ENCODE results near the gene COL20A1.
"Not testable (repeated sequence)": the region's sequence is repeated elsewhere in the genome, so short reads cannot be mapped to it uniquely, and the experiment has no call there.

- not testable (repeated sequence) for TF ChIP-seq EP300 (IDR thresholded peaks at IDR 0.05)
- TF ChIP-seq, protein P1, sequence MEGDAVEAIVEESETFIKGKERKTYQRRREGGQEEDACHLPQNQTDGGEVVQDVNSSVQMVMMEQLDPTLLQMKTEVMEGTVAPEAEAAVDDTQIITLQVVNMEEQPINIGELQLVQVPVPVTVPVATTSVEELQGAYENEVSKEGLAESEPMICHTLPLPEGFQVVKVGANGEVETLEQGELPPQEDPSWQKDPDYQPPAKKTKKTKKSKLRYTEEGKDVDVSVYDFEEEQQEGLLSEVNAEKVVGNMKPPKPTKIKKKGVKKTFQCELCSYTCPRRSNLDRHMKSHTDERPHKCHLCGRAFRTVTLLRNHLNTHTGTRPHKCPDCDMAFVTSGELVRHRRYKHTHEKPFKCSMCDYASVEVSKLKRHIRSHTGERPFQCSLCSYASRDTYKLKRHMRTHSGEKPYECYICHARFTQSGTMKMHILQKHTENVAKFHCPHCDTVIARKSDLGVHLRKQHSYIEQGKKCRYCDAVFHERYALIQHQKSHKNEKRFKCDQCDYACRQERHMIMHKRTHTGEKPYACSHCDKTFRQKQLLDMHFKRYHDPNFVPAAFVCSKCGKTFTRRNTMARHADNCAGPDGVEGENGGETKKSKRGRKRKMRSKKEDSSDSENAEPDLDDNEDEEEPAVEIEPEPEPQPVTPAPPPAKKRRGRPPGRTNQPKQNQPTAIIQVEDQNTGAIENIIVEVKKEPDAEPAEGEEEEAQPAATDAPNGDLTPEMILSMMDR (IDR thresholded peaks at IDR 0.05): not testable (repeated sequence)
Observed at GRCh38 chr20:63335060-63335459, 42.1 kb downstream of the COL20A1 start.
